SIG-M5 (cell line): Measurements from ENCODE around the gene FTSJ1.
"Not testable (repeated sequence)": the region's sequence is repeated elsewhere in the genome, so short reads cannot be mapped to it uniquely, and the experiment has no call there.

Experiments used
- DNase-seq: peaks from one replicate; lab custom pipeline; 2025; lab: John Stamatoyannopoulos, UW

The FTSJ1 gene

GRCh38 chrX:48475774-48476577 lies at the start of gene FTSJ1:
Gene FTSJ1 (plus strand): TSS chrX:48476199. CDS start chrX:48478048, 1,849 bp downstream.
- peak; percentile 56 for DNase-seq

GRCh38 chrX:48427027-48427716 lies 48.8 kb upstream of the FTSJ1 start:
- not testable (repeated sequence) for DNase-seq

GRCh38 chrX:48429606-48430005 lies 46.4 kb upstream of the FTSJ1 start:
- not testable (repeated sequence) for DNase-seq

GRCh38 chrX:48430166-48430565 lies 45.8 kb upstream of the FTSJ1 start:
- not testable (repeated sequence) for DNase-seq

GRCh38 chrX:48433713-48434112 lies 42.3 kb upstream of the FTSJ1 start:
- DNase-seq: not testable (repeated sequence)

- not testable (repeated sequence) for DNase-seq
These were observed 28.8 kb upstream of the FTSJ1 start for GRCh38 chrX:48447201-48447600.

- DNase-seq: no peak
These were observed 25.9 kb upstream of the FTSJ1 start for GRCh38 chrX:48450076-48450475.

GRCh38 chrX:48451708-48452107 lies 24.3 kb upstream of the FTSJ1 start:
- no peak for DNase-seq

GRCh38 chrX:48456628-48457331 lies 19.2 kb upstream of the FTSJ1 start:
- no peak for DNase-seq

- DNase-seq: no peak
These were observed 17.3 kb upstream of the FTSJ1 start for GRCh38 chrX:48458711-48459110.

- DNase-seq: no peak
These were observed 16.5 kb upstream of the FTSJ1 start for GRCh38 chrX:48459483-48459882.

GRCh38 chrX:48460031-48460430 lies 16.0 kb upstream of the FTSJ1 start:
- no peak for DNase-seq

GRCh38 chrX:48460606-48461005 lies 15.4 kb upstream of the FTSJ1 start:
- no peak for DNase-seq

GRCh38 chrX:48461830-48462229 lies 14.2 kb upstream of the FTSJ1 start:
- no peak for DNase-seq

GRCh38 chrX:48465336-48465933 lies 10.6 kb upstream of the FTSJ1 start:
- no peak for DNase-seq

- no peak for DNase-seq
These were observed 9.3 kb upstream of the FTSJ1 start for GRCh38 chrX:48466696-48467095.

GRCh38 chrX:48467281-48467761 lies 8.7 kb upstream of the FTSJ1 start:
- DNase-seq: no peak

- DNase-seq: no peak
These were observed 7.7 kb upstream of the FTSJ1 start for GRCh38 chrX:48468247-48468671.

- no peak for DNase-seq
These were observed 7.0 kb upstream of the FTSJ1 start for GRCh38 chrX:48468693-48469691.

- no peak for DNase-seq
These were observed 5.7 kb upstream of the FTSJ1 start, which contains the start of gene SLC38A5 for GRCh38 chrX:48470110-48470832. Gene SLC38A5 (minus strand): TSS chrX:48470260. CDS start chrX:48467924, 2,336 bp downstream.
